Esophagus muscularis mucosa (tissue), 4 donors: ENCODE measurements around the gene LTV1.

ENCODE experiments used
- EP300 ChIP-seq: sonication (generic); formaldehyde crosslinking; IDR thresholded peaks from one replicate; pipeline ENCODE4 v1.6.1; 2017; ENCODE audit warnings: antibody characterized with exemption
- POLR2A ChIP-seq: fragments of 450-650 bp; IDR thresholded peaks from one replicate; pipeline ENCODE4 v1.6.1; 2017; ENCODE audit warnings: antibody characterized with exemption, moderate library complexity, mild to moderate bottlenecking, low read depth
- POLR2AphosphoS5 ChIP-seq, 2 donors: sonication (generic); formaldehyde crosslinking; IDR thresholded peaks; one replicate each; pipeline ENCODE4 v1.6.1; 2017; ENCODE audit warnings: antibody characterized with exemption in 2 of 2
- TF ChIP-seq, protein P1 (sequence below), 3 experiments: fragments of 200-600 bp in 2 of 3; fragments of 450-650 bp in 1 of 3; sonication (generic) in 2 of 3; IDR thresholded peaks; one replicate each; pipeline ENCODE4 v1.5.1; 2017 to 2019; ENCODE audit warnings: antibody characterized with exemption in 3 of 3, mild to moderate bottlenecking in 2 of 3, moderate library complexity in 1 of 3

DNA sequence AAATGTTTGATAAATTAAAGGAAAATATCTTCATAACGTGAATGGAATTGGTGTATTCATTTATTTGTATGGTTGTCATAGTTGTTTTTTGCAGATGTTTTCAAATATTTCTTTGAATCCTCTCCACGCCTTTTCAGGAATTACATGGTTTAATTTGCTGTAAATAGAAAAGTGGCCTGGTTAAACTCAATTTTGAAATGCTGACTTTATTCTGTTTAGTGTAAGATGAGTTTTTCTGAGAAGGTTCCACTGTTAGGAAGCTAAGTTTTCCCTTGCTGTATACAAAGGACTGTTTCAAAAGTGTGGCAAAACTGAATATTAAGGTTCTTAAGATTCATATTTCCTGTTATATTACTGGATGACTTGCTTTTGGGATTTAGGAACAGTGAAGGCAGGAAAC lies 20.6 kb downstream of the LTV1 start:
- TF ChIP-seq, protein P1, sequence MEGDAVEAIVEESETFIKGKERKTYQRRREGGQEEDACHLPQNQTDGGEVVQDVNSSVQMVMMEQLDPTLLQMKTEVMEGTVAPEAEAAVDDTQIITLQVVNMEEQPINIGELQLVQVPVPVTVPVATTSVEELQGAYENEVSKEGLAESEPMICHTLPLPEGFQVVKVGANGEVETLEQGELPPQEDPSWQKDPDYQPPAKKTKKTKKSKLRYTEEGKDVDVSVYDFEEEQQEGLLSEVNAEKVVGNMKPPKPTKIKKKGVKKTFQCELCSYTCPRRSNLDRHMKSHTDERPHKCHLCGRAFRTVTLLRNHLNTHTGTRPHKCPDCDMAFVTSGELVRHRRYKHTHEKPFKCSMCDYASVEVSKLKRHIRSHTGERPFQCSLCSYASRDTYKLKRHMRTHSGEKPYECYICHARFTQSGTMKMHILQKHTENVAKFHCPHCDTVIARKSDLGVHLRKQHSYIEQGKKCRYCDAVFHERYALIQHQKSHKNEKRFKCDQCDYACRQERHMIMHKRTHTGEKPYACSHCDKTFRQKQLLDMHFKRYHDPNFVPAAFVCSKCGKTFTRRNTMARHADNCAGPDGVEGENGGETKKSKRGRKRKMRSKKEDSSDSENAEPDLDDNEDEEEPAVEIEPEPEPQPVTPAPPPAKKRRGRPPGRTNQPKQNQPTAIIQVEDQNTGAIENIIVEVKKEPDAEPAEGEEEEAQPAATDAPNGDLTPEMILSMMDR (IDR thresholded peaks at IDR 0.05): no peak
- TF ChIP-seq POLR2AphosphoS5 (IDR thresholded peaks at IDR 0.05) (no peak), EP300 (no peak), POLR2A (no peak)
